Hepatocyte (in vitro differentiated cells): ENCODE results near the gene PRKACB. TPM values are rescaled to one million over a fixed set of nuclear protein-coding genes. Genes with fewer than 3 reads are reported as not detected.

Source experiments
- DNase-seq: peaks from one replicate; pipeline ENCODE4 v3.0.0-alpha.2; 2016; ENCODE audit warnings: low spot score
- H2AFZ ChIP-seq: fragments of 200-600 bp; sonication (generic); 2 replicates; pipeline ENCODE4 v1.6.0; 2016; ENCODE audit warnings: antibody characterized with exemption, mild to moderate bottlenecking
- H3K27ac ChIP-seq: fragments of 200-600 bp; sonication (generic); 2 replicates; pipeline ENCODE4 v1.5.1; 2016; ENCODE audit warnings: mild to moderate bottlenecking
- H3K27me3 ChIP-seq: fragments of 200-600 bp; sonication (generic); 2 replicates; pipeline ENCODE4 v1.6.1; 2016
- H3K36me3 ChIP-seq: fragments of 200-600 bp; sonication (generic); replicated peaks from 2 replicates; pipeline ENCODE4 v1.5.1; 2016; ENCODE audit warnings: low read depth; ENCODE audit not compliant: insufficient read depth
- H3K4me1 ChIP-seq: fragments of 200-600 bp; sonication (generic); 2 replicates; pipeline ENCODE4 v1.5.1; 2016; ENCODE audit warnings: mild to moderate bottlenecking, moderate library complexity; ENCODE audit not compliant: insufficient read depth
- H3K4me2 ChIP-seq: fragments of 200-600 bp; sonication (generic); 2 replicates; pipeline ENCODE4 v1.6.0; 2016
- H3K4me3 ChIP-seq: fragments of 200-600 bp; sonication (generic); 2 replicates; pipeline ENCODE4 v1.5.1; 2016; ENCODE audit warnings: mild to moderate bottlenecking
- H3K79me2 ChIP-seq: fragments of 200-600 bp; sonication (generic); 2 replicates; pipeline ENCODE4 v1.6.0; 2017; ENCODE audit warnings: mild to moderate bottlenecking
- H3K9me2 ChIP-seq: fragments of 200-600 bp; sonication (generic); replicated peaks from 2 replicates; pipeline ENCODE4 v1.6.0; 2017; ENCODE audit warnings: mild to moderate bottlenecking; ENCODE audit not compliant: insufficient read depth
- H3K9me3 ChIP-seq: fragments of 200-600 bp; sonication (generic); 2 replicates; pipeline ENCODE4 v1.5.1; 2016; ENCODE audit warnings: low read depth, mild to moderate bottlenecking
- H4K20me1 ChIP-seq: fragments of 200-600 bp; sonication (generic); 2 replicates; pipeline ENCODE4 v1.6.0; 2016; ENCODE audit warnings: mild to moderate bottlenecking; ENCODE audit not compliant: insufficient read depth, poor library complexity, severe bottlenecking
- CTCF ChIP-seq: fragments of 200-600 bp; sonication (generic); IDR thresholded peaks from 2 replicates; pipeline ENCODE4 v1.5.1; 2016; ENCODE audit warnings: antibody characterized with exemption, mild to moderate bottlenecking; ENCODE audit not compliant: poor library complexity
- EZH2 ChIP-seq: fragments of 200-600 bp; sonication (generic); IDR thresholded peaks from 2 replicates; pipeline ENCODE4 v1.6.1; 2016; ENCODE audit warnings: antibody characterized with exemption, mild to moderate bottlenecking, borderline replicate concordance
- EZH2phosphoT487 ChIP-seq: fragments of 200-600 bp; sonication (generic); IDR thresholded peaks from one replicate; pipeline ENCODE4 v1.6.1; 2018; ENCODE audit warnings: antibody characterized with exemption, mild to moderate bottlenecking, low read depth, moderate library complexity; ENCODE audit not compliant: unreplicated experiment, severe bottlenecking
- WGBS: methylation state at CpG from one replicate; pipeline ENCODE4 v1.1.6; 2016; ENCODE audit warnings: low lambda C conversion rate; ENCODE audit errors: missing lambda C conversion rate; 5-methylcytosine and 5-hydroxymethylcytosine counted together
- polyA plus RNA-seq: library from polyadenylated mRNA; unstranded; fragments of >200 nt; fragmentation: Nextera tagmentation; extraction: Ambion mirVana; gene quantifications from 2 replicates; pipeline ENCODE4 v1.2.1, GENCODE V29; 2016
- total RNA-seq: library from RNA; depleted of rRNA; stranded (reverse); fragments of >200 nt; gene quantifications from 2 replicates; pipeline ENCODE4 v1.2.3, GENCODE V29; 2014

Gene PRKACB
- total and polyA plus RNA-seq, 2 experiments from 2014 or later = 14.0 to 29.5 TPM

- H3K27ac ChIP-seq = no peak overlapping the region
- H3K4me3 ChIP-seq = no peak overlapping the region
- TF ChIP-seq EZH2phosphoT487 = no peak
- no peak for TF ChIP-seq CTCF
- TF ChIP-seq EZH2 = no peak
- DNase-seq = no peak
- H3K9me3 ChIP-seq = no peaks in the 10 kb centered on the region
- no peaks in the 10 kb centered on the region for H3K4me1 ChIP-seq
- H3K9me2 ChIP-seq = no peaks in the 10 kb centered on the region
- no peak overlapping the region for H3K4me2 ChIP-seq
- H3K27me3 ChIP-seq = no peaks in the 10 kb centered on the region
- H3K79me2 ChIP-seq = no peaks in the 10 kb centered on the region
- H3K36me3 ChIP-seq = no peaks in the 10 kb centered on the region
- H2AFZ ChIP-seq = no peak overlapping the region
- no peaks in the 10 kb centered on the region for H4K20me1 ChIP-seq
Measured at GRCh38 chr1:84202126-84202525, 58.1 kb downstream of the PRKACB start.

GRCh38 chr1:84206375-84206774 lies 62.3 kb downstream of the PRKACB start:
- Histone ChIP-seq H3K9me3 (no peaks in the 10 kb centered on the region), H4K20me1 (no peaks in the 10 kb centered on the region), H3K4me2 (no peak overlapping the region), H3K36me3 (no peaks in the 10 kb centered on the region), H2AFZ (no peak overlapping the region), H3K27me3 (no peaks in the 10 kb centered on the region), H3K4me3 (no peak overlapping the region), H3K9me2 (no peaks in the 10 kb centered on the region), H3K4me1 (no peaks in the 10 kb centered on the region), H3K27ac (no peak overlapping the region), H3K79me2 (no peaks in the 10 kb centered on the region)
- WGBS = 100% methylated on average over 1 of the region's 1 CpG
- TF ChIP-seq EZH2 (no peak), CTCF (no peak), EZH2phosphoT487 (no peak)
- DNase-seq = no peak

GRCh38 chr1:84208935-84209334 lies 64.9 kb downstream of the PRKACB start:
- no peak for TF ChIP-seq EZH2
- no peak for TF ChIP-seq EZH2phosphoT487
- no peak for TF ChIP-seq CTCF
- H3K27me3 ChIP-seq = no peaks in the 10 kb centered on the region
- no peak overlapping the region for H3K4me2 ChIP-seq
- no peak overlapping the region for H3K27ac ChIP-seq
- H2AFZ ChIP-seq = no peak overlapping the region
- no peaks in the 10 kb centered on the region for H3K9me3 ChIP-seq
- H3K79me2 ChIP-seq = no peaks in the 10 kb centered on the region
- no peaks in the 10 kb centered on the region for H3K4me1 ChIP-seq
- H3K4me3 ChIP-seq = no peak overlapping the region
- DNase-seq = no peak
- H3K9me2 ChIP-seq = no peaks in the 10 kb centered on the region
- H4K20me1 ChIP-seq = no peaks in the 10 kb centered on the region
- H3K36me3 ChIP-seq = no peaks in the 10 kb centered on the region
